Lower leg skin (tissue), 3 donors: ENCODE measurements around the gene PPM1K.

Source experiments
- CTCF ChIP-seq, 3 donors: fragments of 450-650 bp; IDR thresholded peaks; one replicate each; pipeline ENCODE4 v1.5.1; 2016; ENCODE audit warnings: antibody characterized with exemption in 3 of 3, mild to moderate bottlenecking in 3 of 3, moderate library complexity in 2 of 3
- POLR2A ChIP-seq, 2 donors: fragments of 450-650 bp; IDR thresholded peaks; one replicate each; pipeline ENCODE4 v1.6.1; 2016 to 2017; ENCODE audit warnings: antibody characterized with exemption in 2 of 2, mild to moderate bottlenecking in 1 of 2, moderate library complexity in 1 of 2

- TF ChIP-seq CTCF (IDR thresholded peaks at IDR 0.05), result peak in 1 of 3 donors; percentile 25
- no peak for TF ChIP-seq POLR2A (IDR thresholded peaks at IDR 0.05)
These were observed 72.7 kb downstream of the PPM1K start for GRCh38 chr4:88211473-88212252.
